HepG2 (cell line): ENCODE data around the gene OSGEPL1. TPM values are rescaled to one million over a fixed set of nuclear protein-coding genes. Genes with fewer than 3 reads are reported as not detected.

Experiments used
- BRD4 ChIP-seq: sonication (generic); formaldehyde crosslinking; IDR thresholded peaks from 2 replicates; pipeline ENCODE4 v1.4.0; 2020; ENCODE audit warnings: missing genetic modification reagents
- DPF2 ChIP-seq: sonication (generic); formaldehyde crosslinking; IDR thresholded peaks from 2 replicates; pipeline ENCODE4 v1.4.0; 2020; ENCODE audit warnings: mild to moderate bottlenecking, low read depth, missing genetic modification reagents, borderline replicate concordance
- FIP1L1 ChIP-seq: fragments of 200-400 bp; formaldehyde crosslinking; IDR thresholded peaks from 2 replicates; pipeline ENCODE4 v1.6.1; 2018; ENCODE audit warnings: low read depth, mild to moderate bottlenecking, low read length, moderate library complexity, borderline replicate concordance; ENCODE audit not compliant: insufficient read depth
- FOXC1 ChIP-seq: sonication (generic); formaldehyde crosslinking; IDR thresholded peaks from 2 replicates; pipeline ENCODE4 v1.8.0; 2022; ENCODE audit warnings: mild to moderate bottlenecking, missing genetic modification reagents, borderline replicate concordance
- GTF3A ChIP-seq: sonication (generic); formaldehyde crosslinking; conservative IDR thresholded peaks from 2 replicates; pipeline ENCODE4 v1.4.0; 2020; ENCODE audit warnings: mild to moderate bottlenecking, missing genetic modification reagents
- MNT ChIP-seq: fragments of 450-650 bp; IDR thresholded peaks from 2 replicates; pipeline ENCODE4 v1.6.1; 2016
- NFE2L1 ChIP-seq: sonication (generic); formaldehyde crosslinking; IDR thresholded peaks from 2 replicates; pipeline ENCODE4 v1.4.0; 2020; ENCODE audit warnings: missing genetic modification reagents, mild to moderate bottlenecking, borderline replicate concordance
- SP2 ChIP-seq: sonication (generic); formaldehyde crosslinking; IDR thresholded peaks from 2 replicates; pipeline ENCODE4 v1.5.1; 2020; ENCODE audit warnings: mild to moderate bottlenecking, missing genetic modification reagents
- TFDP1 ChIP-seq: IDR thresholded peaks from 2 replicates; pipeline ENCODE4 v1.6.1; 2016; ENCODE audit warnings: missing compliant biosample characterization, missing genetic modification reagents, borderline replicate concordance
- XBP1 ChIP-seq: sonication (generic); formaldehyde crosslinking; IDR thresholded peaks from 2 replicates; pipeline ENCODE4 v1.5.0; 2020; ENCODE audit warnings: missing genetic modification reagents
- ZC3H4 ChIP-seq: sonication (generic); formaldehyde crosslinking; IDR thresholded peaks from 2 replicates; pipeline ENCODE4 v1.4.0; 2020; ENCODE audit warnings: missing genetic modification reagents, borderline replicate concordance
- ZKSCAN5 ChIP-seq: sonication (generic); formaldehyde crosslinking; IDR thresholded peaks from 2 replicates; pipeline ENCODE4 v1.5.1; 2020; ENCODE audit warnings: mild to moderate bottlenecking, missing genetic modification reagents
- ZNF224 ChIP-seq: sonication (generic); formaldehyde crosslinking; IDR thresholded peaks from 2 replicates; pipeline ENCODE4 v1.5.0; 2020; ENCODE audit warnings: mild to moderate bottlenecking, missing genetic modification reagents
- ZNF260 ChIP-seq: sonication (generic); formaldehyde crosslinking; IDR thresholded peaks from 2 replicates; pipeline ENCODE4 v1.4.0; 2020; ENCODE audit warnings: missing genetic modification reagents, low read depth, mild to moderate bottlenecking, borderline replicate concordance
- ZNF33A ChIP-seq: sonication (generic); formaldehyde crosslinking; IDR thresholded peaks from 2 replicates; pipeline ENCODE4 v1.5.1; 2020; ENCODE audit warnings: missing genetic modification reagents, mild to moderate bottlenecking, moderate library complexity, borderline replicate concordance
- ZNF34 ChIP-seq: sonication (generic); formaldehyde crosslinking; IDR thresholded peaks from 2 replicates; pipeline ENCODE4 v1.4.0; 2020; ENCODE audit warnings: mild to moderate bottlenecking, missing genetic modification reagents, borderline replicate concordance
- ZNF512 ChIP-seq: sonication (generic); formaldehyde crosslinking; IDR thresholded peaks from 2 replicates; pipeline ENCODE4 v1.4.0; 2020; ENCODE audit warnings: mild to moderate bottlenecking, missing genetic modification reagents
- ZNF614 ChIP-seq: IDR thresholded peaks from 2 replicates; pipeline ENCODE4 v1.6.1; 2018; ENCODE audit warnings: missing biosample characterization, missing genetic modification reagents, inconsistent platforms, borderline replicate concordance
- ZNF768 ChIP-seq: sonication (generic); formaldehyde crosslinking; IDR thresholded peaks from 2 replicates; pipeline ENCODE4 v1.4.0; 2020; ENCODE audit warnings: missing genetic modification reagents
- ZNF878 ChIP-seq: sonication (generic); formaldehyde crosslinking; IDR thresholded peaks from 2 replicates; pipeline ENCODE4 v1.8.1; 2023; ENCODE audit warnings: mild to moderate bottlenecking, missing genetic modification reagents, moderate library complexity
- ZSCAN20 ChIP-seq: sonication (generic); formaldehyde crosslinking; IDR thresholded peaks from 2 replicates; pipeline ENCODE4 v1.4.0; 2020; ENCODE audit warnings: missing genetic modification reagents, mild to moderate bottlenecking, borderline replicate concordance
- polyA plus RNA-seq, 8 experiments: library from polyadenylated mRNA; depleted of rRNA in 3 of 8; stranded (reverse) in 7 of 8; unstranded in 1 of 8; fragments of >200 nt; fragmentation: Illumina TruSeq in 4 of 8; extraction: Trizol in 4 of 8; gene quantifications; 2 replicates each; pipeline versions ENCODE4 v1.2.1 to v1.2.3, GENCODE V29; 2011 to 2016; ENCODE audit warnings: low read depth in 4 of 8, missing spikeins in 1 of 8, mixed read lengths in 1 of 8; ENCODE audit not compliant: insufficient read depth in 1 of 8
- total RNA-seq, 5 experiments: library from RNA; depleted of rRNA; stranded (reverse); fragments of >200 nt; fragmentation: Illumina TruSeq; extraction: Trizol; gene quantifications; 2 replicates each; pipeline ENCODE4 v1.2.3, GENCODE V29; 2016; ENCODE audit warnings: low read depth in 1 of 5
- TF ChIP-seq, protein P1 (sequence below): sonication (generic); formaldehyde crosslinking; IDR thresholded peaks from 2 replicates; pipeline ENCODE4 v1.5.0; 2020; ENCODE audit warnings: mild to moderate bottlenecking, missing genetic modification reagents

OSGEPL1 gene
- total and polyA plus RNA-seq, 2 of the 13 experiments (the other 11 are each of a cell fraction or from before 2014, with no cell fraction given) = 10.2 to 10.8 TPM

DNA sequence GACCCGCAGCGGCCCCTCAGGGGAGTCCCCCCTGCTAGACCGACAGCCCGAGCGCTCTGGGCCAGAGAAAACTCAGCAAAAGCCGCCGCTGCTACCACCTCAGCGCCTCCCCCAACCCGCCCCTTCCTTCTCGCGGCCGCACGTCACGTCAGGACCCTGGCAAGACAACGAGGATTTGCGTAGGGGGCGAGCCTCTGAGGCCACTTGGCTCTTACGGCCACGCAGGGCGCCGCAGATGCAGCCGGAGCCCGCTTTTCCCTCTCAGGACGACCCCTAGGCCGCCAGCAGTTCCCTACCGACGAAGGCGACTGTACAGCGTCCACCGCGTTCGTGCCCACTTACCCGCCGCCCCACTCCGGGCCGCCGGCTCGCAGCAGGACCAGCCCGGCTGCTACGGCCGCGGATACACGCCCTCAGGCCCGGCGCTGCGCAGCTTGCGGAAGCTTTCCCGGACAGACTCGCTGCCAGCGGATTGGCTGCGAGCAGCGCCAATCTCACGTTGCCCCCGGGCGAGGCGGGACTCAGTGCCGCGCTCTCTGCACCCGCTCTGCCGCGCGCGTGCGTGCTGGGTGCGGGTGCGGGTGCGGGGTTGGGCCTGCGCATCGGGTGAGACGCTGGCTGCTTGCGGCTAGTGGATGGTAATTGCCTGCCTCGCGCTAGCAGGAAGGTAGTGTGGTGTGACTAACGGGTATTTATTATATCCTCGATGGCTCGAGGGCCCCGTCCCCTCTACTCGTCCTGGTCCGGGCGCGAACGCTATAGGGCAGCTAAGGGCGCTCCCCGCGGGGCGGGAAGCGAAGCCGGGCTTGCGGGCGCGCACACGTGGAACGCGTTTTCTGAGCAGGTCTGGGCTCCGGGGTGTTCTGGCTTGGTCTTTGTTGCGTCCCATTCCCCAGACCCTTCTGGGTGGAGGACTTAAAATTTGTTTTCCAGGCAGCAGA, 21.6 kb upstream of the OSGEPL1 start, which contains the start of the genes ORMDL1 and PMS1 (continued):
- TF ChIP-seq ZNF260 = no peak
- TF ChIP-seq ZNF34 = peak; percentile 47; the same call in 1 of the 2 replicates
- TF ChIP-seq ZNF614 (CRISPR knock-in tag) = no peak; the same call in none of the 2 replicates
- peak; percentile 86 for TF ChIP-seq ZNF878 (CRISPR knock-in tag)
- TF ChIP-seq FIP1L1 = no peak; the same call in 1 of the 2 replicates
- peak; percentile 13; the same call in 1 of the 2 replicates for TF ChIP-seq NFE2L1
- peak; percentile 66; the same call in 1 of the 2 replicates for TF ChIP-seq ZSCAN20
- no peak for TF ChIP-seq ZNF512 (CRISPR knock-in tag)
- peak; percentile 43; the same call in 1 of the 2 replicates for TF ChIP-seq MNT
- no peak; the same call in 1 of the 2 replicates for TF ChIP-seq XBP1 (CRISPR knock-in tag)
- TF ChIP-seq ZNF33A = no peak
- peak; percentile 57; the same call in 1 of the 2 replicates for TF ChIP-seq GTF3A (CRISPR knock-in tag)
- peak; percentile 95; the same call in 1 of the 2 replicates for TF ChIP-seq ZNF224 (CRISPR knock-in tag)
- peak; percentile 47; the same call in 1 of the 2 replicates for TF ChIP-seq ZC3H4 (CRISPR knock-in tag)
- TF ChIP-seq SP2 (CRISPR knock-in tag) = peak; percentile 99
- 0 out of 2 replicates have a peak, but pooled peaks have one; percentile 44 for TF ChIP-seq ZNF768 (CRISPR knock-in tag)
- no peak for TF ChIP-seq ZKSCAN5 (CRISPR knock-in tag)
- no peak; the same call in 1 of the 2 replicates for TF ChIP-seq DPF2 (CRISPR knock-in tag)
- TF ChIP-seq TFDP1 (CRISPR knock-in tag) = peak; percentile 94
- TF ChIP-seq, protein P1, sequence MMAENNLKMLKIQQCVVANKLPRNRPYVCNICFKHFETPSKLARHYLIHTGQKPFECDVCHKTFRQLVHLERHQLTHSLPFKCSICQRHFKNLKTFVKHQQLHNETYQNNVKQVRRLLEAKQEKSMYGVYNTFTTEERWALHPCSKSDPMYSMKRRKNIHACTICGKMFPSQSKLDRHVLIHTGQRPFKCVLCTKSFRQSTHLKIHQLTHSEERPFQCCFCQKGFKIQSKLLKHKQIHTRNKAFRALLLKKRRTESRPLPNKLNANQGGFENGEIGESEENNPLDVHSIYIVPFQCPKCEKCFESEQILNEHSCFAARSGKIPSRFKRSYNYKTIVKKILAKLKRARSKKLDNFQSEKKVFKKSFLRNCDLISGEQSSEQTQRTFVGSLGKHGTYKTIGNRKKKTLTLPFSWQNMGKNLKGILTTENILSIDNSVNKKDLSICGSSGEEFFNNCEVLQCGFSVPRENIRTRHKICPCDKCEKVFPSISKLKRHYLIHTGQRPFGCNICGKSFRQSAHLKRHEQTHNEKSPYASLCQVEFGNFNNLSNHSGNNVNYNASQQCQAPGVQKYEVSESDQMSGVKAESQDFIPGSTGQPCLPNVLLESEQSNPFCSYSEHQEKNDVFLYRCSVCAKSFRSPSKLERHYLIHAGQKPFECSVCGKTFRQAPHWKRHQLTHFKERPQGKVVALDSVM (CRISPR knock-in tag) = peak; percentile 77
- peak; percentile 94 for TF ChIP-seq BRD4
- TF ChIP-seq FOXC1 = peak; percentile 94
